Esophagus squamous epithelium (tissue), 4 donors: ENCODE results near the gene MRPL38.
"Not testable (repeated sequence)": the region's sequence is repeated elsewhere in the genome, so short reads cannot be mapped to it uniquely, and the experiment has no call there.

Experiments used
- POLR2A ChIP-seq, 4 donors: fragments of 450-650 bp; IDR thresholded peaks; one replicate each; pipeline ENCODE4 v1.6.1; 2017; ENCODE audit warnings: antibody characterized with exemption in 4 of 4, mild to moderate bottlenecking in 4 of 4, moderate library complexity in 3 of 4
- TF ChIP-seq, protein P1 (sequence below), 6 experiments: fragments of 450-650 bp in 4 of 6; fragments of 200-600 bp in 2 of 6; sonication (generic) in 2 of 6; IDR thresholded peaks; one replicate each; pipeline ENCODE4 v1.5.1; 2016 to 2019; ENCODE audit warnings: antibody characterized with exemption in 6 of 6, mild to moderate bottlenecking in 4 of 6, moderate library complexity in 4 of 6

DNA sequence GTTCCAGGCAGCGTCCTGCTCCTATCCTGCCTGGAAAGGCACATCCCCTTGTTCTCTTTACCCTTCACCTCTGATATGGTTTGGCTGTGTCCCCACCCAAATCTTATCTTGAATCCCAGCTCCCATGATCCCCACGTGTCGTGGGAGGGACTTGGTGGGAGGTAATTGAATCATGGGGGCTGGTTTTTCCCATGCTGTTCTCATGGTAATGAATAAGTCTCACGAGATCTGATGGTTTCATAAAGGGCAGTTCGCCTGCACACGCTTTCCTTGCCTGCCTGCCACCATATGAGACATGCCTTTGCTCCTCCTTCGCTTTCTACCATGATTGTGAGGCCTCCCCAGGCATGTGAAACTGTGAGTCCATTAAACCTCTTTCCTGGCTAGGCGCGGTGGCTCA, 18.8 kb downstream of the MRPL38 start:
- not testable (repeated sequence) for TF ChIP-seq POLR2A (IDR thresholded peaks at IDR 0.05)
- TF ChIP-seq, protein P1, sequence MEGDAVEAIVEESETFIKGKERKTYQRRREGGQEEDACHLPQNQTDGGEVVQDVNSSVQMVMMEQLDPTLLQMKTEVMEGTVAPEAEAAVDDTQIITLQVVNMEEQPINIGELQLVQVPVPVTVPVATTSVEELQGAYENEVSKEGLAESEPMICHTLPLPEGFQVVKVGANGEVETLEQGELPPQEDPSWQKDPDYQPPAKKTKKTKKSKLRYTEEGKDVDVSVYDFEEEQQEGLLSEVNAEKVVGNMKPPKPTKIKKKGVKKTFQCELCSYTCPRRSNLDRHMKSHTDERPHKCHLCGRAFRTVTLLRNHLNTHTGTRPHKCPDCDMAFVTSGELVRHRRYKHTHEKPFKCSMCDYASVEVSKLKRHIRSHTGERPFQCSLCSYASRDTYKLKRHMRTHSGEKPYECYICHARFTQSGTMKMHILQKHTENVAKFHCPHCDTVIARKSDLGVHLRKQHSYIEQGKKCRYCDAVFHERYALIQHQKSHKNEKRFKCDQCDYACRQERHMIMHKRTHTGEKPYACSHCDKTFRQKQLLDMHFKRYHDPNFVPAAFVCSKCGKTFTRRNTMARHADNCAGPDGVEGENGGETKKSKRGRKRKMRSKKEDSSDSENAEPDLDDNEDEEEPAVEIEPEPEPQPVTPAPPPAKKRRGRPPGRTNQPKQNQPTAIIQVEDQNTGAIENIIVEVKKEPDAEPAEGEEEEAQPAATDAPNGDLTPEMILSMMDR (IDR thresholded peaks at IDR 0.05) = not testable (repeated sequence)
